ENCODE results near the gene CAMK2G.

GRCh38 chr10:73916761-73917470 lies 42.6 kb upstream of the CAMK2G start:
- TF ChIP-seq EZH2phosphoT487 (IDR thresholded peaks at IDR 0.05; ENCODE audit: insufficient read depth, low read depth) (no peak), EZH2 (IDR thresholded peaks at IDR 0.05; ENCODE audit: insufficient read depth, poor library complexity, severe bottlenecking) (no peak)
